DOHH2 (cell line): ENCODE measurements around the gene MAP2K2.

Experiments
- EZH2phosphoT487 ChIP-seq: fragments of 200-600 bp; sonication (generic); IDR thresholded peaks from 2 replicates; pipeline ENCODE4 v1.6.1; 2017; ENCODE audit warnings: borderline replicate concordance, mild to moderate bottlenecking, antibody characterized with exemption, low read length, moderate library complexity, mixed read lengths
- TF ChIP-seq, protein P1 (sequence below): fragments of 200-600 bp; sonication (generic); IDR thresholded peaks from one replicate; pipeline ENCODE4 v1.5.1; 2014; ENCODE audit warnings: antibody characterized with exemption, mild to moderate bottlenecking, low read depth, low read length; ENCODE audit not compliant: poor library complexity, severe bottlenecking

DNA sequence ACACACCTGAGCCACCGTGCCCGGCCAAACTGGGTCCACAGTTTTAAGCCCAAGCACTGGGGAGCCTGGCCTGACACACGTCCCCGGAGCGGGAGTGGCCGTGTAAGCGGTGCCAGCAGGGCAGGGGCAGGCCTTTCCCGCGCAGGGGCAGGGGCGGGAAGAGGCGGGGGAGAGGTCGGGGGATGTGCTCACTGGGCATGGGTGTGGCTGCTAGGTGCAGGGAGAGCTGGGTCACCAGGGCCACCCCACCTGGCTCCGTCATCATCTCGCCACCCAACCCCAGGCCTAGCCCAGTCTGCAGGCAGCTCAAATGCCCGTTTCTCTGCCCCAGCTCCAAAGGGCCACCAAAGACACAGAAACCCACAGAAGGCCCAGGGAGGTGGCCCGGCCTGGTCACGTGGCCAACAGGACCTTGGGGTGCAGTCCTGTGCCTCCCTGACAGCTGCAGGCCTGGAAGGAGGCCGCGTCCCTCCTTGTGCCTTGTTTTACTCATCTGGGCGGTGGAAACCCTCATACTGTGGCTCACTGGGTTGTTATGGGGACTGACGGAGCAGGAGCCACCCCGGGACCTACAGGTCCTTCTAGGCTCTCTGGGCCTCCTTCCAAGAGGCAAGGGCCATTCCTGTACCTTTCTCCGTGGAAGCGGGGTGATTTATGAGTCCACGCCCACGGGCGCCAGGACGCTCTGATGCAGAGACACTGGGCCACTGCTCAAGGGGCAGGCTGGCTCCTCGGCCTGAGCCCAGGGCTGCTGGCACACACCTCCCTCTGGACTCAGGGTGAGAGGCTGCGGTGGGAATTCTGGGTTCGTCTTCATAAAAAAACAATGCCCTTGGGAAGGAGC lies 27.7 kb downstream of the MAP2K2 start:
- TF ChIP-seq, protein P1, sequence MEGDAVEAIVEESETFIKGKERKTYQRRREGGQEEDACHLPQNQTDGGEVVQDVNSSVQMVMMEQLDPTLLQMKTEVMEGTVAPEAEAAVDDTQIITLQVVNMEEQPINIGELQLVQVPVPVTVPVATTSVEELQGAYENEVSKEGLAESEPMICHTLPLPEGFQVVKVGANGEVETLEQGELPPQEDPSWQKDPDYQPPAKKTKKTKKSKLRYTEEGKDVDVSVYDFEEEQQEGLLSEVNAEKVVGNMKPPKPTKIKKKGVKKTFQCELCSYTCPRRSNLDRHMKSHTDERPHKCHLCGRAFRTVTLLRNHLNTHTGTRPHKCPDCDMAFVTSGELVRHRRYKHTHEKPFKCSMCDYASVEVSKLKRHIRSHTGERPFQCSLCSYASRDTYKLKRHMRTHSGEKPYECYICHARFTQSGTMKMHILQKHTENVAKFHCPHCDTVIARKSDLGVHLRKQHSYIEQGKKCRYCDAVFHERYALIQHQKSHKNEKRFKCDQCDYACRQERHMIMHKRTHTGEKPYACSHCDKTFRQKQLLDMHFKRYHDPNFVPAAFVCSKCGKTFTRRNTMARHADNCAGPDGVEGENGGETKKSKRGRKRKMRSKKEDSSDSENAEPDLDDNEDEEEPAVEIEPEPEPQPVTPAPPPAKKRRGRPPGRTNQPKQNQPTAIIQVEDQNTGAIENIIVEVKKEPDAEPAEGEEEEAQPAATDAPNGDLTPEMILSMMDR, result no peak
- no peak for TF ChIP-seq EZH2phosphoT487
